Lower lobe of right lung (tissue), 2 donors: Measurements from ENCODE around the gene INSIG1. TPM values are rescaled to one million over a fixed set of nuclear protein-coding genes. Genes with fewer than 3 reads are reported as not detected.

Source experiments
- ATAC-seq, 2 donors: fragments of 200-7000 bp; cut with Tn5 transposase; one replicate each; pipeline ENCODE4 v1.9.1; 2020 to 2022; ENCODE audit warnings: mild to moderate bottlenecking in 2 of 2, moderate library complexity in 2 of 2
- DNase-seq: peaks from one replicate; pipeline ENCODE4 v3.0.0-alpha.2; 2020
- H3K27ac ChIP-seq: fragments of 200-600 bp; one replicate; pipeline ENCODE4 v1.8.0; 2022
- H3K27me3 ChIP-seq: fragments of 200-600 bp; one replicate; pipeline ENCODE4 v1.8.0; 2022; ENCODE audit warnings: low read depth
- H3K36me3 ChIP-seq: fragments of 200-600 bp; one replicate; pipeline ENCODE4 v1.8.0; 2022; ENCODE audit warnings: mild to moderate bottlenecking
- H3K4me1 ChIP-seq: fragments of 200-600 bp; one replicate; pipeline ENCODE4 v1.8.0; 2022
- H3K4me3 ChIP-seq: fragments of 200-600 bp; one replicate; pipeline ENCODE4 v1.8.0; 2022; ENCODE audit warnings: mild to moderate bottlenecking
- H3K9me3 ChIP-seq: fragments of 200-600 bp; one replicate; pipeline ENCODE4 v1.8.0; 2022
- CTCF ChIP-seq: fragments of 200-600 bp; IDR thresholded peaks from one replicate; pipeline ENCODE4 v1.8.0; 2022; ENCODE audit warnings: antibody characterized with exemption, mild to moderate bottlenecking
- intact Hi-C: fragments of 100-400 bp; cut with DNase I; formaldehyde crosslinking; loops from one replicate; pipeline ENCODE4 v1.11.0; 2022
- total RNA-seq: library from RNA; stranded (reverse); fragmentation: NEBNext Ultra II Directional; extraction: Animal tissue kit (Norgen Biotek cat#: 25700); gene quantifications from one replicate; pipeline ENCODE4 v1.2.1, GENCODE V29; 2021
- donor health status: DM: no; HTN: yes; CAD: no; lungs with severe emphysema.

The INSIG1 gene
- total RNA-seq, 1 donor from 2014 or later: 70.9 TPM

- H3K9me3 ChIP-seq: no peaks in the 10 kb centered on the region
- peak overlapping the region; percentile 92 for H3K27ac ChIP-seq
- ATAC-seq (no peak), DNase-seq (no peak)
- no peak for TF ChIP-seq CTCF
- intact Hi-C loops: no loop called here
- H3K4me1 ChIP-seq: peaks cover 34% of the 10 kb centered on the region
- H3K4me3 ChIP-seq: peak overlapping the region; percentile 83
- H3K27me3 ChIP-seq: no peaks in the 10 kb centered on the region
- H3K36me3 ChIP-seq: peaks cover 37% of the 10 kb centered on the region
Observed at GRCh38 chr7:155299535-155300202, 2.0 kb downstream of the INSIG1 start.

- H3K36me3 ChIP-seq: peaks cover 47% of the 10 kb centered on the region
- intact Hi-C loops: no loop called here
- no peaks in the 10 kb centered on the region for H3K27me3 ChIP-seq
- peak overlapping the region; percentile 83 for H3K4me3 ChIP-seq
- H3K9me3 ChIP-seq: no peaks in the 10 kb centered on the region
- ATAC-seq (no peak), DNase-seq (no peak)
- H3K27ac ChIP-seq: no peak overlapping the region
- TF ChIP-seq CTCF: no peak
- H3K4me1 ChIP-seq: peaks cover 34% of the 10 kb centered on the region
Observed at GRCh38 chr7:155300641-155301452, 3.2 kb downstream of the INSIG1 start.

GRCh38 chr7:155303039-155303593 lies 5.4 kb downstream of the INSIG1 start:
- Histone ChIP-seq H3K9me3 (no peaks in the 10 kb centered on the region), H3K4me1 (peaks cover 24% of the 10 kb centered on the region), H3K4me3 (no peak overlapping the region), H3K27ac (no peak overlapping the region), H3K36me3 (peaks cover 70% of the 10 kb centered on the region), H3K27me3 (no peaks in the 10 kb centered on the region)
- intact Hi-C loops: no loop called here
- no peak for TF ChIP-seq CTCF
- ATAC-seq (no peak), DNase-seq (no peak)

- Histone ChIP-seq H3K27ac (no peak overlapping the region), H3K27me3 (no peaks in the 10 kb centered on the region), H3K36me3 (peaks cover 78% of the 10 kb centered on the region), H3K4me3 (no peak overlapping the region), H3K4me1 (peaks cover 24% of the 10 kb centered on the region), H3K9me3 (no peaks in the 10 kb centered on the region)
- intact Hi-C loops: no loop called here
- ATAC-seq: no peak
- TF ChIP-seq CTCF: no peak
- no peak for DNase-seq
Observed at GRCh38 chr7:155303897-155304296, 6.2 kb downstream of the INSIG1 start.

GRCh38 chr7:155305231-155305904 lies 7.7 kb downstream of the INSIG1 start:
- TF ChIP-seq CTCF: no peak
- no peak for DNase-seq
- peak; percentile 43 to 69 for ATAC-seq
- Histone ChIP-seq H3K36me3 (peaks cover 93% of the 10 kb centered on the region), H3K4me1 (peaks cover 12% of the 10 kb centered on the region), H3K9me3 (no peaks in the 10 kb centered on the region), H3K27me3 (no peaks in the 10 kb centered on the region), H3K27ac (no peak overlapping the region), H3K4me3 (no peak overlapping the region)
- intact Hi-C loops: no loop called here
